Natural killer cell (primary cell): ENCODE measurements around the gene EFHC1. TPM values are rescaled to one million over a fixed set of nuclear protein-coding genes. Genes with fewer than 3 reads are reported as not detected.

ENCODE experiments used
- ATAC-seq, 3 donors: fragments of 150-1000 bp in 2 of 3; fragments of 200-7000 bp in 1 of 3; cut with Tn5 transposase; 1 replicate in 1 of 3; 2 replicates in 2 of 3; pipeline ENCODE4 v1.10.0; 2021; ENCODE audit warnings: mild to moderate bottlenecking in 2 of 3, moderate library complexity in 2 of 3
- DNase-seq, 2 donors: peaks; one replicate each; pipeline versions ENCODE4 v3.0.0 to v3.0.0-alpha.2; 2013 to 2021; ENCODE audit warnings: mixed read lengths in 1 of 2
- H3K27ac ChIP-seq: one replicate; pipeline ENCODE4 v1.5.1; 2013; ENCODE audit warnings: mild to moderate bottlenecking, low read length
- H3K27me3 ChIP-seq: one replicate; pipeline ENCODE4 v1.6.1; 2013; ENCODE audit warnings: low read length; ENCODE audit not compliant: control insufficient read depth, insufficient read depth
- H3K36me3 ChIP-seq: one replicate; pipeline ENCODE4 v1.6.1; 2013; ENCODE audit warnings: low read length; ENCODE audit not compliant: control insufficient read depth, insufficient read depth
- H3K4me1 ChIP-seq: one replicate; pipeline ENCODE4 v1.6.1; 2013; ENCODE audit warnings: low read length; ENCODE audit not compliant: control insufficient read depth, insufficient read depth
- H3K4me3 ChIP-seq: one replicate; pipeline ENCODE4 v1.5.1; 2013; ENCODE audit warnings: low read length
- H3K9me3 ChIP-seq: one replicate; pipeline ENCODE4 v1.6.1; 2013; ENCODE audit warnings: low read length; ENCODE audit not compliant: control insufficient read depth, insufficient read depth
- H3K27ac Mint-ChIP-seq, 2 donors: one replicate each; pipeline ENCODE4 v1.8.0; 2022; ENCODE audit warnings: mild to moderate bottlenecking in 2 of 2, mixed read lengths in 2 of 2, moderate library complexity in 1 of 2
- H3K27me3 Mint-ChIP-seq, 2 donors: one replicate each; pipeline ENCODE4 v1.8.0; 2022; ENCODE audit warnings: low read depth in 2 of 2, mixed read lengths in 2 of 2
- H3K36me3 Mint-ChIP-seq: one replicate; pipeline ENCODE4 v1.8.0; 2022; ENCODE audit warnings: mixed read lengths
- H3K4me1 Mint-ChIP-seq, 2 donors: one replicate each; pipeline ENCODE4 v1.8.0; 2022; ENCODE audit warnings: mixed read lengths in 2 of 2
- H3K4me3 Mint-ChIP-seq: one replicate; pipeline ENCODE4 v1.8.0; 2022; ENCODE audit warnings: mild to moderate bottlenecking, moderate library complexity, mixed read lengths
- H3K9me3 Mint-ChIP-seq, 2 donors: one replicate each; pipeline ENCODE4 v1.8.0; 2022; ENCODE audit warnings: mixed read lengths in 2 of 2
- WGBS: methylation state at CpG from one replicate; pipeline ENCODE4 v1.1.7; 2013; ENCODE audit warnings: missing lambda C conversion rate; ENCODE audit not compliant: insufficient coverage; 5-methylcytosine and 5-hydroxymethylcytosine counted together
- intact Hi-C: fragments of 100-400 bp; cut with micrococcal nuclease; formaldehyde crosslinking; loops from one replicate; pipeline ENCODE4 v1.14.2; 2022
- total RNA-seq, 4 donors: library from RNA; stranded (reverse); fragments of 120-200 nt in 1 of 4; gene quantifications; one replicate each; pipeline versions ENCODE4 v1.2.3 to v1.2.4, GENCODE V29; 2013 to 2022
- TF ChIP-seq, protein P1 (sequence below): fragments of 200-600 bp; IDR thresholded peaks from one replicate; pipeline ENCODE4 v1.8.0; 2022; ENCODE audit warnings: antibody characterized with exemption

The EFHC1 gene
- total RNA-seq, 3 donors from 2014 or later (not counting 1 experiment from before 2014, with no cell fraction given) = 10.7 to 20.9 (median 13.7) TPM

DNA sequence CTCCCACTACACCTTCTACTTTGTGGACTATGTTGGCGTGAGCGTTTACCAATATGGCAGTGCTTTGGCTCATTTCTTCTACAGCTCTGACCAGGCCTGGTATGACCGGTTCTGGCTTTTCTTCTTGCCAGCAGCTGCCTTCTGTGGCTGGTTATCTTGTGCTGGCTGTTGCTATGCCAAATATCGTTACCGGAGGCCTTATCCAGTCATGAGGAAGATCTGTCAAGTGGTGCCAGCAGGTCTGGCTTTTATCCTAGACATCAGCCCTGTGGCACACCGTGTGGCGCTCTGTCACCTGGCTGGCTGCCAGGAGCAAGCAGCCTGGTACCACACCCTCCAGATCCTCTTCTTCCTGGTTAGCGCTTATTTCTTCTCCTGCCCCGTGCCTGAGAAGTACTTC lies 16.5 kb upstream of the EFHC1 start:
- Mint-ChIP-seq H3K9me3 (no peaks in the 10 kb centered on the region), H3K27me3 (no peaks in the 10 kb centered on the region), H3K36me3 (peaks cover 6% of the 10 kb centered on the region), H3K4me1 (peaks cover 16% of the 10 kb centered on the region in 2 donors), H3K27ac (no peak overlapping the region), H3K4me3 (no peak overlapping the region)
- Histone ChIP-seq H3K4me1 (peaks cover 3% of the 10 kb centered on the region), H3K27me3 (no peaks in the 10 kb centered on the region), H3K27ac (no peak overlapping the region), H3K4me3 (no peak overlapping the region), H3K9me3 (no peaks in the 10 kb centered on the region), H3K36me3 (peaks cover 17% of the 10 kb centered on the region)
- TF ChIP-seq, protein P1, sequence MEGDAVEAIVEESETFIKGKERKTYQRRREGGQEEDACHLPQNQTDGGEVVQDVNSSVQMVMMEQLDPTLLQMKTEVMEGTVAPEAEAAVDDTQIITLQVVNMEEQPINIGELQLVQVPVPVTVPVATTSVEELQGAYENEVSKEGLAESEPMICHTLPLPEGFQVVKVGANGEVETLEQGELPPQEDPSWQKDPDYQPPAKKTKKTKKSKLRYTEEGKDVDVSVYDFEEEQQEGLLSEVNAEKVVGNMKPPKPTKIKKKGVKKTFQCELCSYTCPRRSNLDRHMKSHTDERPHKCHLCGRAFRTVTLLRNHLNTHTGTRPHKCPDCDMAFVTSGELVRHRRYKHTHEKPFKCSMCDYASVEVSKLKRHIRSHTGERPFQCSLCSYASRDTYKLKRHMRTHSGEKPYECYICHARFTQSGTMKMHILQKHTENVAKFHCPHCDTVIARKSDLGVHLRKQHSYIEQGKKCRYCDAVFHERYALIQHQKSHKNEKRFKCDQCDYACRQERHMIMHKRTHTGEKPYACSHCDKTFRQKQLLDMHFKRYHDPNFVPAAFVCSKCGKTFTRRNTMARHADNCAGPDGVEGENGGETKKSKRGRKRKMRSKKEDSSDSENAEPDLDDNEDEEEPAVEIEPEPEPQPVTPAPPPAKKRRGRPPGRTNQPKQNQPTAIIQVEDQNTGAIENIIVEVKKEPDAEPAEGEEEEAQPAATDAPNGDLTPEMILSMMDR = no peak
- ATAC-seq (no peak), DNase-seq (no peak)
- 93% methylated on average over 9 of the region's 9 CpGs for WGBS
- intact Hi-C loops = no loop called here

DNA sequence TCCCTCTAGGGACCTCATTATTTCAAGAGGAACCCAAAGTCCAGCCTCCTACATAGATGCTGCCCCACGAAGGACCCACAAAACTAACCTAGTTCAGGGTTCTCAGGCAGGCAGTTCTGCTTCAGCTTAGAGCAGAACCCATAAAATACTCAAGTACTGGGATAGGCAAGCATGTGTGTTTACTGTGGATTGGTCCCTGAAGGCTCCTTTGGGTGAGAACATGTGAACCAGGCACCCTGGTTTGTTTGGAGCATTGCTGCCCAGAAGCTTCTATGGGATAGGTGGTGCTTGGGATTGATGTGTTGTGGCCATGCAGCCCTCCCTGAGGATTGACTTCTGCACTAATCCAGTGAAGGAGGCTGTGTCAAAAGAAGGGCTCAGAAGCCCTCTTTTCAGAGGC lies 14.9 kb upstream of the EFHC1 start:
- intact Hi-C loops = no loop called here

DNA sequence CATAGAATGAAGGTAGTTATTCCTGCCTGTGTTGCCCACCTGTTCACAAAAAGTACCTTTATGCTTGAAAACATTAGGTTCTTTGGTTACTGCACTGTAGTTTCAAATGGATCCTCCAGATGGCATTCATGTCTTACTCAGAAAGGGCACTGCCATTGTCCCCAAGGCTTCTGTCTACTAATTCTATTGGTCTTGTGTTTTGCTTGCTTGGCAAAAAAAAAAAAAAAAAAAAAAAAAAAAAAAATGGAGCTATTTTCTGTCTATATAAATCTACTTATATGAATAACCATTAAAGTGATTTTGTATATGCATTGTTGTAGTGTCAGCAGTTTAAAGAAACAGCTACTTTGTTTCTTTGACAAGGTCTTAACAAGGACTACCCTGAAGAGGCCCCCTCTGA lies 12.7 kb upstream of the EFHC1 start:
- ATAC-seq (peak in 2 of 3 donors; percentile 59 to 83), DNase-seq (peak in 1 of 2 donors; percentile 67)
- no peaks in the 10 kb centered on the region for H3K27me3 Mint-ChIP-seq
- no peaks in the 10 kb centered on the region for H3K4me1 Mint-ChIP-seq
- no peaks in the 10 kb centered on the region for H3K27me3 ChIP-seq
- no peak overlapping the region for H3K27ac Mint-ChIP-seq
- no peak overlapping the region for H3K4me3 Mint-ChIP-seq
- intact Hi-C loops = no loop called here
- H3K36me3 Mint-ChIP-seq = peaks cover 6% of the 10 kb centered on the region
- no peaks in the 10 kb centered on the region for H3K9me3 ChIP-seq
- no peaks in the 10 kb centered on the region for H3K4me1 ChIP-seq
- no peaks in the 10 kb centered on the region for H3K9me3 Mint-ChIP-seq
- no peak overlapping the region for H3K4me3 ChIP-seq
- H3K27ac ChIP-seq = no peak overlapping the region
- TF ChIP-seq, protein P1 = no peak
- peaks cover 17% of the 10 kb centered on the region for H3K36me3 ChIP-seq

More for the DNA sequence above, 14.9 kb upstream of the EFHC1 start:
- WGBS = 100% methylated on average over 1 of the region's 1 CpG
- Histone ChIP-seq H3K4me3 (no peak overlapping the region), H3K27ac (no peak overlapping the region), H3K4me1 (no peaks in the 10 kb centered on the region), H3K27me3 (no peaks in the 10 kb centered on the region), H3K9me3 (no peaks in the 10 kb centered on the region), H3K36me3 (peaks cover 17% of the 10 kb centered on the region)
- H3K9me3 Mint-ChIP-seq = no peaks in the 10 kb centered on the region
- no peak overlapping the region for H3K4me3 Mint-ChIP-seq
- no peaks in the 10 kb centered on the region for H3K4me1 Mint-ChIP-seq
- TF ChIP-seq, protein P1 = no peak
- no peak for ATAC-seq
- H3K36me3 Mint-ChIP-seq = peaks cover 6% of the 10 kb centered on the region
- no peak overlapping the region for H3K27ac Mint-ChIP-seq
- no peak for DNase-seq
- no peaks in the 10 kb centered on the region for H3K27me3 Mint-ChIP-seq

DNA sequence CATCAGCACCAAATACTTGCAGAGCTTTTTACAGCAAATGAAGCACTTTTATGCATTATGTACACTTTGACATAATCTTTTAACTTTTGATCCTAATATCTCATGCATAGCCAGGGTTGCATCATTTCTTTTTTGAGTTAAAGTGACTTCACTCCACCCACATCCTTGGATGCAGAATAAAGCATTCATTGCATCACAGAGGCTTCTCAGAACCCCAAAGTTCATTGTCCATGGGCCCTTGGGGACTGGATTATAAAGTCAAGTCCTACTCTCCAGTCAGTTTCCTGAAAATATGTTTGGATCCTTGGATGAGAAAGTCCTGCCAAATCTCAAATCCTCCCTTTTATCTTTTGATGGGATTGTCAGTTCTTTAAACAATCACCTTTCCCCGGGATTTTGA lies 10.6 kb upstream of the EFHC1 start:
- WGBS = no CpG with 5 or more reads among the region's 1 CpG
- H3K9me3 Mint-ChIP-seq = no peaks in the 10 kb centered on the region
- ATAC-seq = no peak
- intact Hi-C loops = no loop called here
- Histone ChIP-seq H3K9me3 (no peaks in the 10 kb centered on the region), H3K27ac (no peak overlapping the region), H3K4me1 (no peaks in the 10 kb centered on the region), H3K36me3 (peaks cover 3% of the 10 kb centered on the region), H3K4me3 (no peak overlapping the region), H3K27me3 (no peaks in the 10 kb centered on the region)
- H3K36me3 Mint-ChIP-seq = peaks cover 6% of the 10 kb centered on the region
- DNase-seq = no peak
- no peak overlapping the region for H3K4me3 Mint-ChIP-seq
- no peak overlapping the region for H3K27ac Mint-ChIP-seq
- no peaks in the 10 kb centered on the region for H3K4me1 Mint-ChIP-seq
- H3K27me3 Mint-ChIP-seq = peaks cover 0 to 3% of the 10 kb centered on the region in 2 donors
- TF ChIP-seq, protein P1 = no peak
